ENCODE results near the gene SPSB4.

The SPSB4 gene

GRCh38 chr3:141152801-141153678, 101.9 kb downstream of the SPSB4 start:
- Histone ChIP-seq H3K9ac (ENCODE audit: low read length) (no peak overlapping the region), H2AFZ (ENCODE audit: low read length) (no peak overlapping the region), H3K9me3 (replicated peaks; ENCODE audit: insufficient read depth, low read length) (no peaks in the 10 kb centered on the region), H3K4me2 (ENCODE audit: low read depth, low read length) (no peak overlapping the region), H3K9me2 (replicated peaks; ENCODE audit: insufficient read depth, low read length) (no peaks in the 10 kb centered on the region), H3K36me3 (replicated peaks; ENCODE audit: insufficient read depth, low read length) (no peaks in the 10 kb centered on the region), H3K4me3 (ENCODE audit: low read length) (no peak overlapping the region), H3F3A (ENCODE audit: insufficient read depth, low read length) (no peaks in the 10 kb centered on the region), H3K27ac (ENCODE audit: low read length) (no peak overlapping the region), H3K4me1 (ENCODE audit: low read length) (no peaks in the 10 kb centered on the region), H3K79me2 (ENCODE audit: low read length) (no peaks in the 10 kb centered on the region), H4K20me1 (ENCODE audit: insufficient read depth, low read length) (no peaks in the 10 kb centered on the region), H3K27me3 (replicated peaks; ENCODE audit: insufficient read depth, low read length) (no peaks in the 10 kb centered on the region)
- TF ChIP-seq EZH2phosphoT487 (IDR thresholded peaks at IDR 0.05; ENCODE audit: low read length) (no peak), CTCF (IDR thresholded peaks at IDR 0.05; ENCODE audit: low read length) (no peak), EZH2 (optimal IDR thresholded peaks at IDR 0.05; ENCODE audit: low read depth, low read length) (no peak)
- DNase-seq: no peak

GRCh38 chr3:141153679-141153966, 102.5 kb downstream of the SPSB4 start:
- no peaks in the 10 kb centered on the region for H3K36me3 ChIP-seq (replicated peaks; ENCODE audit: insufficient read depth, low read length)
- no peak overlapping the region for H3K4me2 ChIP-seq (ENCODE audit: low read depth, low read length)
- H3K9ac ChIP-seq (ENCODE audit: low read length): no peak overlapping the region
- H3K9me3 ChIP-seq (replicated peaks; ENCODE audit: insufficient read depth, low read length): no peaks in the 10 kb centered on the region
- H3K79me2 ChIP-seq (ENCODE audit: low read length): no peaks in the 10 kb centered on the region
- H3K4me1 ChIP-seq (ENCODE audit: low read length): no peaks in the 10 kb centered on the region
- H3K27ac ChIP-seq (ENCODE audit: low read length): no peak overlapping the region
- no peak overlapping the region for H3K4me3 ChIP-seq (ENCODE audit: low read length)
- no peaks in the 10 kb centered on the region for H3F3A ChIP-seq (ENCODE audit: insufficient read depth, low read length)
- no peak for TF ChIP-seq EZH2 (optimal IDR thresholded peaks at IDR 0.05; ENCODE audit: low read depth, low read length)
- no peak for TF ChIP-seq EZH2phosphoT487 (IDR thresholded peaks at IDR 0.05; ENCODE audit: low read length)
- TF ChIP-seq CTCF (IDR thresholded peaks at IDR 0.05; ENCODE audit: low read length): no peak
- H4K20me1 ChIP-seq (ENCODE audit: insufficient read depth, low read length): no peaks in the 10 kb centered on the region
- DNase-seq: no peak
- H3K9me2 ChIP-seq (replicated peaks; ENCODE audit: insufficient read depth, low read length): no peaks in the 10 kb centered on the region
- H3K27me3 ChIP-seq (replicated peaks; ENCODE audit: insufficient read depth, low read length): no peaks in the 10 kb centered on the region
- no peak overlapping the region for H2AFZ ChIP-seq (ENCODE audit: low read length)

- no peak for TF ChIP-seq CTCF (IDR thresholded peaks at IDR 0.05; ENCODE audit: low read length)
- TF ChIP-seq EZH2 (optimal IDR thresholded peaks at IDR 0.05; ENCODE audit: low read depth, low read length): no peak
- TF ChIP-seq EZH2phosphoT487 (IDR thresholded peaks at IDR 0.05; ENCODE audit: low read length): no peak
- Histone ChIP-seq H3K4me3 (ENCODE audit: low read length) (no peak overlapping the region), H4K20me1 (ENCODE audit: insufficient read depth, low read length) (no peaks in the 10 kb centered on the region), H3K36me3 (replicated peaks; ENCODE audit: insufficient read depth, low read length) (no peaks in the 10 kb centered on the region), H3K27me3 (replicated peaks; ENCODE audit: insufficient read depth, low read length) (no peaks in the 10 kb centered on the region), H3K4me1 (ENCODE audit: low read length) (no peaks in the 10 kb centered on the region), H3K9me3 (replicated peaks; ENCODE audit: insufficient read depth, low read length) (no peaks in the 10 kb centered on the region), H3K9me2 (replicated peaks; ENCODE audit: insufficient read depth, low read length) (no peaks in the 10 kb centered on the region), H3K4me2 (ENCODE audit: low read depth, low read length) (no peak overlapping the region), H3K27ac (ENCODE audit: low read length) (no peak overlapping the region), H3K79me2 (ENCODE audit: low read length) (no peaks in the 10 kb centered on the region), H2AFZ (ENCODE audit: low read length) (no peak overlapping the region), H3F3A (ENCODE audit: insufficient read depth, low read length) (no peaks in the 10 kb centered on the region), H3K9ac (ENCODE audit: low read length) (no peak overlapping the region)
- DNase-seq: no peak
Measured at GRCh38 chr3:141164852-141165251, 113.7 kb downstream of the SPSB4 start.

Data from MM.1S (cell line).